ENCODE data around the gene JARID2.

JARID2 gene

GRCh38 chr6:15247500-15248450 is 1.9 kb downstream of the JARID2 start:
- no peak for DNase-seq

- peak; percentile 62 for DNase-seq
These were observed 2.8 kb downstream of the JARID2 start for GRCh38 chr6:15248451-15249370.

DNA sequence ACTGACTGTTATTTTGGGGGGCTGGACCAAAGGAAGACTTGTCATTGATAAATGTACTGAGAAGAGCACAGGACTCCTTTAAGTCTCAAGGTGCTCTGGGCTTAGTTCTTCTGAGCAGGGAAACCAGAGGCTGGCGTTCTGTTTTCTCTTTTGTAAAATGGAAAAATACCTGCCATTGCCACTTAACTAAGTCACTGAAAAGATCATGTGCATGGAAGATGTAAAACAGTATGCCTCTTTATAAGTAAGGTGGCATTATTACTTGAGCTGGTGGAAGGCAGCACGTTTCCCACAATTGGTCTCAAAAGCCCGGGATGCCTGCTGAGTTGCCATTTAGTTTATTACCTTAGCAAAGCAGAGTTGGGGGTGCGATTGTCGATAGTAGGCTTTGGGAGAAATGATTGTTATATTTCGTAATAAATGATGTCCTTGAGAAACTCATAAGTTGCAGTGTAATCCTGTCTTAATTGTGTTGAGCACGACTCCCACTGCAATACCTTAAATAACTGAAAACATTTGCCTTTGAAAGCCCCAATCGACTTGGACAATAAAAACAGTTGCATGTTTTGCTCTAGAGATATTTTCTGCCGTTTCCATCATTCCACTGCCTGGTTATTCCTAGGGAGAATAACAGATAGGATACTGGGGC is 3.6 kb downstream of the JARID2 start:
- DNase-seq, result no peak

DNA sequence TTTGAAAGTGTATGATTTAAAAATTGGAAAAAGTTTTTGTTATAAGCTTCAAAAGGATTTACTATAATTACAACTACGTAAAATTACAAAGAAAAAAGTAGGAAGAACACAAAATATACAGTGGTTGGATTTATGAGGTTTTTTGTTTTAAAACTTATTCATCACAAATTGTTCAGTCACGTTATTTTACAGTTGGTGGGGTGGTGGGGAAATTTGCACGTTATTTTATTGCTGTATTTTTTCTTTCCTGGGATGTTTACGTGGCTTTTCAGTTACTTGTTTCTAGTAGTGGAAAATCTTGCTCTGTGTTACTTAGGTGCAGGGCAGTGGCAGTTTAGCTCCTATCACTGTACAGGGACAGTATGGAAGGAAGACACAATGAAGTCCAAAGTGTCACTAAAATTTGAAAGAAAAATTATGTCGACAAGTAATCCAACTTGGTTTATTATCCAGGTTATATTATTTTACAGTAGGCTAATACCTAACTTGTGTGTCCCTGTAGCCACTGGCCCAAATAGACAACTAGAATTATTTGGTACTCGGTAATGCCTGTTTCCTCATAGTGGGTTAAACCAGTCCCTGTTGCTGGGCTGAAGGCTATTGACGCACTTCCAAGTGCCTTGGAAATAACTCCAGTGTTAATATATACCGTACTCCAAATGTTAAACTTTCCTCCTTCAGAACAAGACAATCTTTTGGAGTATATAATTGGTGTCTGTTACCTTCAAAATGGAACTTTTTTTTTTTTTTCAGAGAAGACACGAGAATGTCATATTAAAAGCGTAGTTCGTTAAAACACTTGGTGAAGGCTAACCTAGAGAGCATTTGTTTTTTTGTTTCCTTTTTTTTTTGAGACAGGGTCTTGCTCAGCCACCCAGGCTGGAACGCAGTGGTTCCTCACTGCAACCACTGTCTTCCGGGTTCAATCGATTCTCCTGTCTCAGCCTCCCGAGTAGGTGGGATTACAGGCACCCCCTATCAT is 4.6 kb downstream of the JARID2 start:
- DNase-seq, result no peak

DNA sequence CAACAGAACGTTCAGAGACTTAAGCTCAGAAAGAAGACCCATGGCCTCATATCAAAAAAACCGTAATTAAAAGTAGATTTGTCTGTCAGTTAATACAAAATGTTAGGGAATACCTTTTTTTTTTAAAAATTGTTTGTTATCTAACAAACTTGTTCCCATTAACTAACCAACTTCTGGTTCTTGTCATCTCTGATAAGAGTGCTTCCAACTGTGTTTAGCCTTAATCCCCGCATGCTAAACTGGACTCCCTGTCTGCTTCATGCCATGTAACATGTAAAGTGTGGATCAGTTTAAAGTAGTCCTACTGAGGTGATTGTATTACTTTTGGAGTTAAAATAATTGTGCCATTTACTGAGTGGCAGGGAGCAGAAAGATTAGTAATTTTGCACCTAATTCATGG is 6.3 kb downstream of the JARID2 start:
- DNase-seq, result no peak

- no peak for DNase-seq
These were observed 7.5 kb downstream of the JARID2 start for GRCh38 chr6:15253203-15254022.

DNA sequence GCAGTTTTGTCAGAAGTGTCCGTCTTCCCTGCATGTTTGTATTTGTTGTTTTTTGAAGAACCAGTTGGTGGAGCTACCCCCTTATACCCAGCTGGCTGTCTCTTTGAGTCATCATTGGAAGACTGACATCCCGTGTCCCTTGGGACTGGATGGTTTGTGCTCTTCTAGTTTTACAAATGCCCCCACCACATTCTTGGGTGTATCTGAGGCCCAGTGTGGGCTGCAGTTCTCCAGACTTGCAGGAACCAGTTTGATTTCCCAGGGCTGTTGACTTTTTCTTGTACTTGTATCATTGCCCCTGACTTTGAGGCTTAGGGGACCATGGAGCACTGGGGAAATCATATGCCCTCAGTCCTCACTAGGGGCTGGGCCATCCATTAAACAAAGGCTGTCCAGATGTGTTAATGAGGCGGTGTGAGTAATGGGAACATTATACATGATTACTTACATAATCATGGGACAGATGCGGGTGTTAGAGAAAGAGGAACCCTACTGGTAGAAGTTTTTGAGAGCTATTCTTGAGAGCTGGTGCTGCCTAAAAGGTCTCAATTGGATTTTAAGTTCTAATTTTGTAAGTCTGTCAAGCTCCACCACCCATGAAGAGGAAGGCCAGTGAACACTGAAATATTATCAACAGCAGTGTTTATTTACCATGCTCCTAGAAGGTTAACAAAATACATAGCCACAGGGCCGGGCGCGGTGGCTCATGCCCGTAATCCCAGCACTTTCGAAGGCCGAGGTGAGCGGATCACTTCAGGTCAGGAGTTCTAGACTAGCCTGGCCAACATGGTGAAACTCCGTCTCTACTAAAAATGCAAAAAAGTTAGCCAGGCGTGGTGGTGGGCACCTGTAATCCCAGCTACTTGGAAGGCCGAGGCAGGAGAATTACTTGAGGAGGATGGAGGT is 8.5 kb downstream of the JARID2 start:
- DNase-seq, result no peak

DNA sequence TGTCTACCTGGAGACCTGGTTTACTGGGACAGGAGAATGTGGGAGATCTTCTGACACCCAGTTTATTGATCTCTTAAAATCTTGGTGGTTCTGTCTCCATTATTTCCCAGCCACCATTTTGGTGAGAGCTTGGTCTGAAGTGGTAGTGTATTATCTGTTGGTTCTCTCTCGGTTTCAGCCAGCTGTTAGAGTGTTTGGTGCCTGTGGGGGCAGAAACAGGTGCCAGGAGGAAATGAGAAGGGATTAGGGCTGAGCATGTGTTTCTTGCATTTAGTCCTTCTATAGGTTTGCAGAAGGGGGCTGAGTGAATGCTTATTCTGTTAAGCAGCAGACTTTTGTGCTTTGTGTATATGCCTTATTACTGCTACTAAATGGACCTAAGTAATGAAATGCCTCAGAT is 9.6 kb downstream of the JARID2 start:
- DNase-seq, result no peak

DNA sequence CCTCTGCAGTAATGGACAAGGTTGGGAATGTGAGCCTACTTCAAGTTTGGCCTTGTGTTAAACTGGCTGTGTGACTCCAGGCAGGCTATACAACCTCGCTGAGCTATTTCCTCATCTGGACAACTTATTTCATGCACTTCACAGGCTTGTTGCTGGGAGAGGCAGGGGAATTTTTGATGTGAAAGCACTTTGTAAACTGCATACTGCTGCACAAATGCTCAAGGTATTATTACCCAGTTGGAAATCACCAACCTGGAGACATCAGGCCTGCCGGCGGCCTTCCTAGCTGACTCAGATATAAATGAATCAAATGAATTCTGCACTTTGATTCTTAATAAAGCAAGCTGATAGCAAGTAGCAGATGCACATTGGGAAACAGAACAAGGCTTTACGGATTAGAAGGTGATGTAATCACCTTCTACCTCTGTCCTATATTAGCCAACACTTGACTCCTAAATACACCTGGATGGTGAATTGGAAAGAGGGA is 10.1 kb downstream of the JARID2 start:
- no peak for DNase-seq

DNA sequence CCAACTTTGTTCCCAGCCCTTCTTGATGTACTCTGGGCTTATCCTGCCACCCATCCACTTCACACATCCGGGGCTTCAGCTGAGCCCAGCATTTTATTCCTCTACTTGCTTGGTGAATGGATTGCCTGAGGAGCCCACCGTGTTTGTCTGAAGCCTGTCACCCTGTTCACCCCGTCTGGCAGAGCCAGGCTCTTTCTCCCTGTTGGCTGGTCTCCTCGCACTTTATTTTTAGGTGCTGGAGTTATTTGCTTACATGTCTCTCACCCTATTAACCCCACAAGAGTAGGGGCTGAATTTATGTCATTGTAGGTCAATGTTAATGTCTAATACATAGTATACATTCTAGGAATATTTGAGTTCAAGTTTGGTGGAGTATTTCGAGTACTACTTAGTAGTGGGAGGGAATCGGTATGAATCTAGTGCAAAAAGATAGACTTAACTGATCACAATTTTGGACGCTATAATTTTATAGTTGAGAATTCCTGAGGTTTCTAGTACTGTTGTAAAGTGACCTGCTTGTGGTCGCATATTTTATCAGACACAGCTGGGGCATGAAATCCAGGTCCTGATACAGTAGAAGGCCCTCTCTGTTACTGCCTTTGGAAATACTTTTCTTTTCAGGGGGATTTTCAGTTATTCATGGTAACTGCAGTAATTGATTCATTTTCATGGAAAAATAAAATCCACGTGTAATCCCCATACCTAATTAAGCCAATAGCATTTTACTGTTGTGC is 10.8 kb downstream of the JARID2 start:
- no peak for DNase-seq

DNA sequence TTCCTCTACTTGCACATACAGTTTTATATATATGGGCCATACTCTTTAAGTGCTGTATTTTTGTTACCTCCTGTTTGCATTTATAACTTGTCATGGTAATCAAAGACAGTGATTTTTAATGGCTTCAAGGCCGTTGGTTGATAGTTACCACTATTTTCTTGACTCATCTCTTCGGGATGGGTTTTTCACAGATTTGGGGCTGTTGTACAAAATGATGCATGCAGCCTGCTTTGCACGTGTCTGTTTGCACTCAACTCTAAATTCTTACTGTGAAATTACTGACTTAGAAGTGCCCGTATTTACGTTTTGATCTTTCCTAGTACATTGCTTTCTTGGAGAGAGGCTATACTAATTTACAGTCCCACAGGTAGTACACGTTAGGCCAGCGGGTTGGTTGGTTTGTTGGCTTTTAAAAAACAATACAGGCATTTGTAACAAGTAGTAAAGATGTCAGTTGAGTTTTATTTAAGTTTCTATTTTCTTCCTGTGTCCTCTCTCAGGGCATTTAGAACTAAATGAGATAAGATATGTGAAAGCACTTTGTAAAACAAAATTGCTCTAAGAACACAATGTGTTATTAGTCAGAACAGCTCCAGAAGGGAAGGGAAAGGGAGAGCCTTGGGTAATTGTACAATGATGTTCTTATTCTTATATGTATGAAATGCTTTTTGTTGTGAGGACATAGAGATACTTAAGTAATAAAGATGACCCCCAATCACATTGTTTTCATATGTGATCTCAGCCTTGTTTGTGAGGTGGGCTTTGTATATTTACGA is 11.7 kb downstream of the JARID2 start:
- DNase-seq, result no peak

GRCh38 chr6:15259766-15260098 is 13.9 kb downstream of the JARID2 start:
- DNase-seq, result no peak

- no peak for DNase-seq
These were observed 14.4 kb downstream of the JARID2 start for GRCh38 chr6:15260099-15260821.

GRCh38 chr6:15263780-15264374 is 18.0 kb downstream of the JARID2 start:
- no peak for DNase-seq

DNA sequence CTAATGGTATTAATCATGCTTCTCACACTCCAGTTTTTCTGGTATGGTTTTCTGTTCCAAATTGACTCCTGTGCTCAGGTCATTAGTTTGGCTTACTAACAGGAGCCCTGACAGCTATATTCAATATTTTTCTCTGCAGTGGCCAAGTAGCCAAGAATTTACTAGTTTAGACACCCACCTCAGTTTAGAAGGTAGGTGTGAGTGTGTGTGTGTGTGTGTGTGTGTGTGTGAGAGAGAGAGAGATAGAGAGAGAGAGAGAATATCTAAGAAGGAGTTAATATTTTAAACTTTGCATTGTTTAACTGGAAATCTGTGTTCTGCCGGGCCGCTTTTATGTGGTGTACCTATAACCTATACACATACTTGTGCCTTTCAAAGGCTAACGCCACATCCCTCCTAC is 18.5 kb downstream of the JARID2 start:
- DNase-seq, result no peak

DNA sequence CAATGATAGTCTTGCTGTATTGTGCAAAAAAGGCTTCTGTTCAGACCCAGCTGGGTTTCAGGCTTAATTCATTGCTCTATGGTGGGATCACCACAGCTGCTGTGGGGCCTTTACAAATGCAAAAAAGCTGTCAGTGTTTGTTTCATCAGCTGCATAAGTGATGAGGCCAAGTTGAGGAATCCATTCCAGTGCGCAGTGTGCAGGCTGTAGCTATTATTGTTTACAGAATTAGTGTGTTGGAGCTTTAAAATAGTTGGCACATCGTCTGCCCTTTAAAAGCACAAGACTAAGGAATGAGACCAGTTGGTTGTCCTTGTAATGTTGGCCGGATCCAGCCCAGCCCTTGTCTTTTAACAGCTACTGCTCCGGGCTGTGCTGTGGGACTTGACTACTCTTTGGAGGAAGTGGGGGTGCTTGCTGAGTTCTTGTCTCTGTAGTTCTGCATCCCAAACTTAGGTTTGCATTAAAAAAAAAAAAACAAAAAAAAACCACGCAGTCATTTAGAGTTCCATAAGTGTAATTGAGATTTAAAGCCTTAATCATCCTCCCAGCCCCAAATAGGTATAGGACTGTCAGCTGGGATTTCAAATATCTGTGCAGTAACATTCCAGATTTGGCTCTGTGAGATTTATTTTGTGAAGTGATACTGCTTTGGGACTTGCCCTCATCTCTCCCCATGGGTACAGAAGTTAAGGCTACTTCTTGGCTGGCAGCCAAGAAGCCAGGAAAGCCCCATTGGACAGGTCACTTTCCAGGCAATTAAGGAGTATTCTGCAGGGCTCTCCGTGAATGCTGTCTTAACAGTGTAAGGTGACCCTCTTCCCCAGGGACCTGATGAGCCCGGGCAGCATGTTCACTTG is 19.3 kb downstream of the JARID2 start:
- DNase-seq, result no peak

All from GOT3 (cell line).